Gastrocnemius medialis (tissue), 4 donors: ENCODE measurements around the gene PRELID1. TPM values are rescaled to one million over a fixed set of nuclear protein-coding genes. Genes with fewer than 3 reads are reported as not detected.

Experiments
- ATAC-seq, 2 donors: fragments of 150-250 bp; one replicate each; pipeline ENCODE4 v1.9.1; 2016
- DNase-seq, 2 donors: peaks; one replicate each; pipeline ENCODE4 v3.0.0-alpha.2; 2019
- H3K27ac ChIP-seq, 4 donors: fragments of 200-600 bp; sonication (generic); 1 replicate in 1 of 4; 2 replicates in 3 of 4; pipeline ENCODE4 v1.5.1; 2016 to 2018; ENCODE audit warnings: mild to moderate bottlenecking in 2 of 4, moderate library complexity in 1 of 4
- H3K27me3 ChIP-seq, 3 donors: fragments of 200-600 bp; sonication (generic) in 2 of 3; 1 replicate in 1 of 3; 2 replicates in 2 of 3; pipeline versions ENCODE4 v1.5.1 to v1.6.0; 2016 to 2019; ENCODE audit warnings: mild to moderate bottlenecking in 1 of 3, moderate library complexity in 1 of 3
- H3K36me3 ChIP-seq, 2 donors: fragments of 200-600 bp; sonication (generic) in 1 of 2; one replicate each; pipeline ENCODE4 v1.5.1; 2017 to 2018
- H3K4me1 ChIP-seq, 2 donors: fragments of 200-600 bp; sonication (generic) in 1 of 2; one replicate each; pipeline ENCODE4 v1.5.1; 2016 to 2017; ENCODE audit warnings: mild to moderate bottlenecking in 2 of 2
- H3K4me3 ChIP-seq, 4 donors: fragments of 200-600 bp; sonication (generic) in 3 of 4; 1 replicate in 1 of 4; 2 replicates in 3 of 4; pipeline ENCODE4 v1.5.1; 2016 to 2019; ENCODE audit warnings: mild to moderate bottlenecking in 2 of 4
- H3K9me3 ChIP-seq, 3 donors: fragments of 200-600 bp; sonication (generic) in 2 of 3; 1 replicate in 1 of 3; 2 replicates in 2 of 3; pipeline ENCODE4 v1.5.1; 2016 to 2019
- CTCF ChIP-seq, 5 experiments: fragments of 450-650 bp in 3 of 5; fragments of 200-600 bp in 2 of 5; sonication (generic) in 2 of 5; IDR thresholded peaks in 4 of 5; conservative IDR thresholded peaks in 1 of 5; 1 replicate in 4 of 5; 2 replicates in 1 of 5; pipeline ENCODE4 v1.5.1; 2016 to 2019; ENCODE audit warnings: antibody characterized with exemption in 5 of 5, mild to moderate bottlenecking in 3 of 5, moderate library complexity in 3 of 5
- POLR2A ChIP-seq, 2 donors: fragments of 450-650 bp; IDR thresholded peaks; one replicate each; pipeline ENCODE4 v1.6.1; 2017; ENCODE audit warnings: antibody characterized with exemption in 2 of 2, mild to moderate bottlenecking in 2 of 2, moderate library complexity in 2 of 2
- in situ Hi-C, 4 donors: fragments of 200-750 bp; cut with MboI; loops; one replicate each; pipeline versions ENCODE4 v1.15.0 to v1.8.0; 2017; ENCODE audit warnings: low sequenced_read_pairs in 4 of 4
- intact Hi-C: fragments of 100-400 bp; cut with DNase I; formaldehyde crosslinking; loops from one replicate; pipeline ENCODE4 v1.15.1; 2023; ENCODE audit warnings: low total_unique reads
- total RNA-seq, 4 donors: library from RNA; depleted of rRNA; stranded (reverse); fragments of >200 nt; gene quantifications; one replicate each; pipeline versions ENCODE4 v1.1.0 to v1.2.3, GENCODE V29; 2016

PRELID1 gene
- total RNA-seq, 4 donors from 2014 or later, result 13.4 to 45.8 (median 28.2) TPM

DNA sequence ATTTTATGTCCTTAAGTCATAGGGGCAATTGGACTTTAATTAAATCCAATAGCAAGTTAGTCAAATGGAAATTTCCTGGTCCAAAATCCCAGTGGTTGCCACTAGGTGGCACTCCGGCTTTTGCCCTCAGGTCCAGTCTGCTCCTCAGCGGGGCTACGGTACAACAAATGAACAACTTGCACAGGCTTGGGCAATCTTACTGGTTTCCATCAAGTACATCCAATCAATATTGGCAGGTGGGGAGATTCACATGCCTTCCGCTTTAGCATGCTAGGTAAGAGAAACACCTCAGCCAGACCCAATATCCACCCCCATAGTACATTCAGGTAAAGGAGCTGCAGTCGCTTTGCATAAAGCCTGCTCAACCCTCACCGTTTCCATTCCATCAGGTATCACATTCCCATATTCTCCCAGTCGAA lies 14.4 kb downstream of the PRELID1 start:
- in situ Hi-C loops, result no loop called here
- no peak overlapping the region for H3K4me3 ChIP-seq
- no peaks in the 10 kb centered on the region for H3K27me3 ChIP-seq
- DNase-seq (peak; percentile 41 to 64), ATAC-seq (peak; percentile 55 to 61)
- no peaks in the 10 kb centered on the region for H3K36me3 ChIP-seq
- H3K9me3 ChIP-seq, result no peaks in the 10 kb centered on the region
- no peak overlapping the region for H3K27ac ChIP-seq
- no peak for TF ChIP-seq POLR2A (IDR thresholded peaks at IDR 0.05)
- peak; percentile 55 to 87 (median 76) for TF ChIP-seq CTCF (IDR thresholded peaks at IDR 0.05 in 4 of 5, conservative IDR thresholded peaks at IDR 0.05 in 1 of 5)
- H3K4me1 ChIP-seq, result no peaks in the 10 kb centered on the region
- intact Hi-C loops, result no loop called here

DNA sequence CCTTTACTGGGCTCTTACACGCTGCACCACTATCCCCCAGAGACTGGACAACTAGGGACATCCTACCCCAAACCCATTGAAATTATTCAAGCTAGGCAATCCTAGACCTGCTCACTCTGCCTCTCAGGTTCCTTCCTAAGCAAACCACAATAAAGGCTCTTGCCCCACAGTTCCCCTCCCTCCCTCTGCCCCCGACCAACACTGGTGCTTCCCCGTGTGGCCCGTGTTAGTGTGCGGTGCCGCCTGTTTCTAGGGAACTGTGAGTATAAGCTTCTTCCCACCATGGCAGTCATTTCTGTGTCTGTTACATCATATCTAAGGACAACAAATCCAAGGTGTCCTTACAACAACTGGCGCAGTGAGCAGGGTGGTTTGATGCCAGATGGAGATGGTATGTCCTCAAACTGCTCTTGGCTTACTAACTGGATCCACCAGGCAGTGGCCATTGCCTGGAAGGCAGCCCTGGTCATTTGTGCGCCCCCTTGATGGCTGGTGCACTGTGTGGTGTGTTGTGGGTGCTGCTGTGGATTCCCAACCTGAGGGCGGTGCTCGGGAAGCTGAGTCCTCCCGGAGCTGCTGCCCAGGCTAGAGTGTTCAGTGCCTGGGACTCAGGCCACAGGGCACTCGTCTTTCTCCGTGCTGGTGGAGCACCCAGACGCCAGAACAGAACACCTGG lies 16.5 kb downstream of the PRELID1 start:
- TF ChIP-seq CTCF (IDR thresholded peaks at IDR 0.05 in 4 of 5, conservative IDR thresholded peaks at IDR 0.05 in 1 of 5) (no peak), POLR2A (IDR thresholded peaks at IDR 0.05) (no peak)
- no peaks in the 10 kb centered on the region for H3K36me3 ChIP-seq
- no peaks in the 10 kb centered on the region for H3K9me3 ChIP-seq
- peak in 1 of 2 donors; percentile 65 for ATAC-seq
- intact Hi-C loops, result no loop called here
- DNase-seq, result no peak
- H3K4me3 ChIP-seq, result no peak overlapping the region
- in situ Hi-C loops, result no loop called here
- H3K27me3 ChIP-seq, result no peaks in the 10 kb centered on the region
- no peak overlapping the region for H3K27ac ChIP-seq
- H3K4me1 ChIP-seq, result no peaks in the 10 kb centered on the region

- no peaks in the 10 kb centered on the region for H3K36me3 ChIP-seq
- intact Hi-C loops, result no loop called here
- ATAC-seq, result no peak
- DNase-seq, result no peak
- H3K27ac ChIP-seq, result no peak overlapping the region
- H3K4me3 ChIP-seq, result no peak overlapping the region
- no peaks in the 10 kb centered on the region for H3K4me1 ChIP-seq
- in situ Hi-C loops, result no loop called here
- TF ChIP-seq POLR2A (IDR thresholded peaks at IDR 0.05) (no peak), CTCF (IDR thresholded peaks at IDR 0.05 in 4 of 5, conservative IDR thresholded peaks at IDR 0.05 in 1 of 5) (no peak)
- no peaks in the 10 kb centered on the region for H3K9me3 ChIP-seq
- H3K27me3 ChIP-seq, result no peaks in the 10 kb centered on the region
Observed at GRCh38 chr5:177320879-177321278, 17.3 kb downstream of the PRELID1 start.

DNA sequence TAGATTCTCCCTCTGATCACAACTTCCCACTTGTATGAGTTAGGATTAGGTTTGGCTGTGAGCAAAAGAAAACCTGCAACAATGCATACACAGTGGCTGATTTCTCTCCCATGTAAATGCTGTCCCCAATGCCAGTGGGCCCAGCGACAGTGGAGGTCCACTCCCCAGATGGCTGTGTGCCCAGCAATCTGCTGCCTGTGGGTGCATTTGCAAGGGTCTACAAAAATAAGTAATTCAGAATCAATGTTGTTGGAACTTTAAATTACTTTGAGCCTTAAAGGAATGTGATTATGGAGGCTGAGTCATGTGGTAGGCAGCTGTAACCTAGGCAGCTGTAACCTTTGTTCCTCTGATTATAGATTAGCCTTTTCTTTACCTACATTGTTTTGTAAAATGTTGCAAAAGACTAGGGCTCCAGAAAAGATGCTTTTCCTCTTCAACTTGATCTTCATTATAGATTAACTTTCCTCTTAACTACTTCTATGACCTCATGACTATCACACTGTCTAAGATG lies 22.3 kb downstream of the PRELID1 start:
- no peak for DNase-seq
- intact Hi-C loops, result no loop called here
- Histone ChIP-seq H3K4me3 (no peak overlapping the region), H3K27ac (no peak overlapping the region), H3K36me3 (peaks cover 0 to 9% of the 10 kb centered on the region in 2 donors), H3K9me3 (no peaks in the 10 kb centered on the region), H3K4me1 (no peaks in the 10 kb centered on the region), H3K27me3 (no peaks in the 10 kb centered on the region)
- in situ Hi-C loops, result no loop called here
- no peak for TF ChIP-seq POLR2A (IDR thresholded peaks at IDR 0.05)
- TF ChIP-seq CTCF (IDR thresholded peaks at IDR 0.05 in 4 of 5, conservative IDR thresholded peaks at IDR 0.05 in 1 of 5), result no peak
- ATAC-seq, result no peak
